ENCODE results near the gene MYH9.

Gene MYH9

DNA sequence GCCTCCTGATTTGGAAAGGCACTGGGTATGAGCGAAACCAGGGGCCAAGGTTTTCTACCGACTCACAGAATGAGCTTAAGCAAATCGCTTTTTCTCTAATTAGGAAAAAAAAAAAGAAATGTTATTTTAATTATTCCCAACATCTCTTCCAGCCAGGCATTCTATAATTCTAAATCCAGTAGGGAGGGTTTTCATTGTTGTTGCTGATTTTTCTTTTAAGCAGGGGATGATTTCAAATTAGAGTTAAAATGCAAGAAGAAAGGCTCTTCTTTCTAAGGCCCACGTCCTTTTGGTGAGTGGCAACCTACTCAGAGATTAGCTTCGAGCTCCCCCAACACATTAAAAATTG, 8.9 kb downstream of the MYH9 start:
- TF ChIP-seq, protein P1, sequence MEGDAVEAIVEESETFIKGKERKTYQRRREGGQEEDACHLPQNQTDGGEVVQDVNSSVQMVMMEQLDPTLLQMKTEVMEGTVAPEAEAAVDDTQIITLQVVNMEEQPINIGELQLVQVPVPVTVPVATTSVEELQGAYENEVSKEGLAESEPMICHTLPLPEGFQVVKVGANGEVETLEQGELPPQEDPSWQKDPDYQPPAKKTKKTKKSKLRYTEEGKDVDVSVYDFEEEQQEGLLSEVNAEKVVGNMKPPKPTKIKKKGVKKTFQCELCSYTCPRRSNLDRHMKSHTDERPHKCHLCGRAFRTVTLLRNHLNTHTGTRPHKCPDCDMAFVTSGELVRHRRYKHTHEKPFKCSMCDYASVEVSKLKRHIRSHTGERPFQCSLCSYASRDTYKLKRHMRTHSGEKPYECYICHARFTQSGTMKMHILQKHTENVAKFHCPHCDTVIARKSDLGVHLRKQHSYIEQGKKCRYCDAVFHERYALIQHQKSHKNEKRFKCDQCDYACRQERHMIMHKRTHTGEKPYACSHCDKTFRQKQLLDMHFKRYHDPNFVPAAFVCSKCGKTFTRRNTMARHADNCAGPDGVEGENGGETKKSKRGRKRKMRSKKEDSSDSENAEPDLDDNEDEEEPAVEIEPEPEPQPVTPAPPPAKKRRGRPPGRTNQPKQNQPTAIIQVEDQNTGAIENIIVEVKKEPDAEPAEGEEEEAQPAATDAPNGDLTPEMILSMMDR (IDR thresholded peaks at IDR 0.05; ENCODE audit: low read depth, low read length): no peak
- DNase-seq (ENCODE audit: extremely low read depth, low read depth): no peak

- TF ChIP-seq, protein P1 (IDR thresholded peaks at IDR 0.05; ENCODE audit: low read depth, low read length): no peak
- DNase-seq (ENCODE audit: extremely low read depth, low read depth): no peak
Observed at GRCh38 chr22:36378080-36378868, 9.5 kb downstream of the MYH9 start.

- DNase-seq (ENCODE audit: extremely low read depth, low read depth): no peak
- TF ChIP-seq, protein P1 (IDR thresholded peaks at IDR 0.05; ENCODE audit: low read depth, low read length): no peak
Observed at GRCh38 chr22:36377022-36377631, 10.6 kb downstream of the MYH9 start.

- no peak for DNase-seq (ENCODE audit: extremely low read depth, low read depth)
- TF ChIP-seq, protein P1 (IDR thresholded peaks at IDR 0.05; ENCODE audit: low read depth, low read length): no peak
Observed at GRCh38 chr22:36376265-36376664, 11.5 kb downstream of the MYH9 start.

DNA sequence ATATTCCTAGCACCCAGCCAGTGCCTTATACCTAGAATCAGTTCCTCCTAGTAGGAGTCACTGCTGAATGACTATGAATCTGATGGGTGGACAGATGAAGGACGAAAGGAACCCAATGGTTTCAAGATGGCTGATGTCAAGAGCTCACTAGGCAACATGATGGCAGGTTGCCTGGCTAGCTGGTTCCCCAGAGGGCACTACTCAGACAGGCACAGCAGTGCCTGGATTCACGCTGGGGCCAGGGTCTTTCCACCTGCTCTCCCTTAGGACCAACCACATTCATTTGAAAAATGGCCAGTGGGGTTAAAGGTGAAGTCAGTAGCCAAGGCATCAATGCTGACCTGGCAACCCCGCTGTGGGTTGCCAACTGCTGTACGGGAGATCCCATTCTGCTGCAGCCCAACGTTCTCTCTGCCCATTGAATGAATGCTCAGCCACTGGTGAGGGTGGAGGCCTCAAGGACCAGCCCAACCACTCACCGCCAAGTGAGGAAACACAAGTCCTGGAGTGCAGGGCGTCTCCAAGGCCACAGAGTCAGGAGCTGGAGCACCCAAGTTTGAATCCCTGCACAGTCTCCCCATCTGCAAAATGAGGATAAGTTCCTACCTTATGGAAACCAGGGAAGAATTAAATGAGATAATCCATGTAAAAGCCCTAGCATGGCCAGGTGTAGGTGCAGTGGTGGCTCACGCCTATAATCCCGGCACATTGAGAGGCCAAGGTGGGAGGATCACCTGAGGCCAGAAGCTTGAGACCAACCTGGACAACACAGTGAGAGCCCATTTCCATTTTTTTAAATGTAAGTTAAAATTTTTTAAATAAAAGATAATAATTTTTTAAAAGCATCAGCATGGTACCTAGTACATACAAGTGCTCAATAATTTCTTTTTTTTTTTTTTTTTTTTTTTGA, 12.4 kb downstream of the MYH9 start:
- no peak for DNase-seq (ENCODE audit: extremely low read depth, low read depth)
- TF ChIP-seq, protein P1 (IDR thresholded peaks at IDR 0.05; ENCODE audit: low read depth, low read length): no peak

DNA sequence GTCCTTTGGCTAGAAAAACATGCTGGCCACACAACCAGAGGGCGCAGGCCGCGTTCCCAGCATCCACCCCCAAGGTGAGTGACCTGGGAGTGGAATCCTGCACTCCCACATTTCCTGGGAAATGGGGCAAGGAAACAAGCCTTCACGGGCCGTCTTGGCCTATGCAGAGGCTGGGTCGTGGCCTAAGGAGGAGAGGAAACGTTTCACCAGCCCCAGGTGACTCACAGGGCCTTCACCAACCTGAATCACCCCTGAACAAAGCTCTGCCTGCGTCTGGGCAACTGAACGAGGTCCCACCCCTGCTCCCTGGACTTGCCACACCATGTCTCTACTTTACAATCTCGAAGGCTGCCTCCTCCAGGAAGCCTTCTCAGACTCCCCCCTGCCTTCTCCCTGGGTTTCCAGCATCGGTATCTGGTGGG, 13.2 kb downstream of the MYH9 start:
- TF ChIP-seq, protein P1 (IDR thresholded peaks at IDR 0.05; ENCODE audit: low read depth, low read length): no peak
- DNase-seq (ENCODE audit: extremely low read depth, low read depth): no peak

GRCh38 chr22:36373258-36373579, 14.5 kb downstream of the MYH9 start:
- no peak for DNase-seq (ENCODE audit: extremely low read depth, low read depth)

More at GRCh38 chr22:36373258-36373579, 14.5 kb downstream of the MYH9 start:
- TF ChIP-seq, protein P1 (IDR thresholded peaks at IDR 0.05; ENCODE audit: low read depth, low read length): no peak
